Adrenal gland (tissue), 5 donors: ENCODE measurements around the gene LRATD1.

Experiments
- POLR2A ChIP-seq, 2 donors: fragments of 450-650 bp; IDR thresholded peaks; one replicate each; pipeline ENCODE4 v1.6.1; 2017; ENCODE audit warnings: antibody characterized with exemption in 2 of 2, mild to moderate bottlenecking in 2 of 2, moderate library complexity in 1 of 2
- TF ChIP-seq, protein P1 (sequence below), 6 experiments: fragments of 450-650 bp in 4 of 6; fragments of 200-600 bp in 2 of 6; sonication (generic) in 1 of 6; IDR thresholded peaks; 1 replicate in 5 of 6; 2 replicates in 1 of 6; pipeline versions ENCODE4 v1.5.1 to v1.8.0; 2016 to 2021; ENCODE audit warnings: antibody characterized with exemption in 6 of 6, mild to moderate bottlenecking in 2 of 6, moderate library complexity in 1 of 6
- donor health status: DM: no; HTN: no; CAD: no.

DNA sequence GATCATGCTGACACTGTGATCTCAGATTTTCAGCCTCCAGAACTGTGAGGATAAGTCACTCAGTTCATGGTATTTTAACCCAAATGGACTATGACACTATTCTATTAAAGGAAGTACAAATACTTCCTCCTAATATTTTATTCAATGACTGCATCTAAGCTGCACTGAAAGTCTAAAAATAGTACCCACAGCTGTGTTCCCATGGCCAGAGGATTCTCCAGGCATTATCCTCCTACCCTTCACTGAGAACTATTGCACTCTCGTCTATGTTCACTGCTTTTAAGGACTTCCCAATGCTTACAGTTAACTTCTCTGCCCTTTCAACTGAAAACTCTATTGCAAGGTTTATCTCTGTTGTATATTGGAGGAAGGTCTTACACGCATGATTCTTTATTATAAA is 15.2 kb downstream of the LRATD1 start:
- TF ChIP-seq, protein P1, sequence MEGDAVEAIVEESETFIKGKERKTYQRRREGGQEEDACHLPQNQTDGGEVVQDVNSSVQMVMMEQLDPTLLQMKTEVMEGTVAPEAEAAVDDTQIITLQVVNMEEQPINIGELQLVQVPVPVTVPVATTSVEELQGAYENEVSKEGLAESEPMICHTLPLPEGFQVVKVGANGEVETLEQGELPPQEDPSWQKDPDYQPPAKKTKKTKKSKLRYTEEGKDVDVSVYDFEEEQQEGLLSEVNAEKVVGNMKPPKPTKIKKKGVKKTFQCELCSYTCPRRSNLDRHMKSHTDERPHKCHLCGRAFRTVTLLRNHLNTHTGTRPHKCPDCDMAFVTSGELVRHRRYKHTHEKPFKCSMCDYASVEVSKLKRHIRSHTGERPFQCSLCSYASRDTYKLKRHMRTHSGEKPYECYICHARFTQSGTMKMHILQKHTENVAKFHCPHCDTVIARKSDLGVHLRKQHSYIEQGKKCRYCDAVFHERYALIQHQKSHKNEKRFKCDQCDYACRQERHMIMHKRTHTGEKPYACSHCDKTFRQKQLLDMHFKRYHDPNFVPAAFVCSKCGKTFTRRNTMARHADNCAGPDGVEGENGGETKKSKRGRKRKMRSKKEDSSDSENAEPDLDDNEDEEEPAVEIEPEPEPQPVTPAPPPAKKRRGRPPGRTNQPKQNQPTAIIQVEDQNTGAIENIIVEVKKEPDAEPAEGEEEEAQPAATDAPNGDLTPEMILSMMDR (IDR thresholded peaks at IDR 0.05): no peak
- TF ChIP-seq POLR2A (IDR thresholded peaks at IDR 0.05): no peak
